GM12875 (cell line): ENCODE data around the gene SGPP1.
A peak's percentile ranks its signal among the peaks of the same experiment; 100 is the strongest.

Source experiments
- H3K4me3 ChIP-seq: one replicate; pipeline ENCODE4 v1.5.1; 2011; ENCODE audit warnings: low read depth, low read length, control low read depth
- CTCF ChIP-seq: IDR thresholded peaks from 2 replicates; pipeline ENCODE4 v1.5.1; 2011; ENCODE audit warnings: low read depth, mild to moderate bottlenecking, control low read depth, inconsistent platforms, low read length, moderate library complexity, borderline replicate concordance; ENCODE audit not compliant: insufficient read depth

The SGPP1 gene

GRCh38 chr14:63726499-63726898, 1.4 kb downstream of the SGPP1 start:
- H3K4me3 ChIP-seq = peak overlapping the region; percentile 98
- TF ChIP-seq CTCF = no peak

GRCh38 chr14:63725786-63726460, 1.9 kb downstream of the SGPP1 start:
- H3K4me3 ChIP-seq = peak overlapping the region; percentile 98
- no peak for TF ChIP-seq CTCF

- TF ChIP-seq CTCF = no peak
- no peak overlapping the region for H3K4me3 ChIP-seq
Measured at GRCh38 chr14:63717702-63718101, 10.2 kb downstream of the SGPP1 start.

- no peak overlapping the region for H3K4me3 ChIP-seq
- TF ChIP-seq CTCF = no peak
Measured at GRCh38 chr14:63715360-63715759, 12.5 kb downstream of the SGPP1 start.

- no peak for TF ChIP-seq CTCF
Measured at GRCh38 chr14:63713764-63714163, 14.1 kb downstream of the SGPP1 start.

GRCh38 chr14:63713058-63713457, 14.8 kb downstream of the SGPP1 start:
- no peak for TF ChIP-seq CTCF
- H3K4me3 ChIP-seq = no peak overlapping the region

More at GRCh38 chr14:63713764-63714163, 14.1 kb downstream of the SGPP1 start:
- H3K4me3 ChIP-seq = no peak overlapping the region

GRCh38 chr14:63712123-63712522, 15.7 kb downstream of the SGPP1 start:
- H3K4me3 ChIP-seq = no peak overlapping the region
- no peak for TF ChIP-seq CTCF
